ENCODE data around the gene CHRNA5.

DNA sequence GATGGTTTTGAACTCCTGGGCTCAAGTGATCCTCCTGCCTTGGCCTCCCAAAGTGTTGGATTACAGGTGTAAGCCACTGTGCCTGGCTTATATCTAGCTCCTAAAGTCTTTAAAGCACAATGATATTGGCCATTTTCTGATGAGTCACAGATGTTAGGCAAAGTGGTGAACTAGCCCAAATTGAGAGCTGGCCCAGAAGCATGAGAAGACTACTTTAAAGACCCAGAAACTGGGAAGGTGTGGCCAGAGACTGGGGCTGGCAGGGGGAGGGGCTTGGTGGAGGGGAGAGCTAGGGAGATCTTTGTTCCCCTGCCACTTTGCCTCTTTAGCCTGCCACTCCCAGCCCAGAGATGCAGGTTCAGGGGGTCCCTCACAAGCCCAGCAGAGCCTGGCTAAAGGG is 33.9 kb downstream of the CHRNA5 start:
- TF ChIP-seq EZH2phosphoT487 (IDR thresholded peaks at IDR 0.05; ENCODE audit: insufficient read depth, low read depth) (no peak), EZH2 (IDR thresholded peaks at IDR 0.05; ENCODE audit: insufficient read depth, poor library complexity, severe bottlenecking) (no peak)
